Loucy (cell line): ENCODE measurements around the gene DCUN1D2.

Experiments used
- CTCF ChIP-seq: fragments of 200-600 bp; sonication (generic); conservative IDR thresholded peaks from 2 replicates; pipeline ENCODE4 v1.5.1; 2014; ENCODE audit warnings: mild to moderate bottlenecking, antibody characterized with exemption, low read length
- EZH2phosphoT487 ChIP-seq: fragments of 200-600 bp; IDR thresholded peaks from 2 replicates; pipeline ENCODE4 v1.6.1; 2018; ENCODE audit warnings: antibody characterized with exemption, mild to moderate bottlenecking, moderate library complexity, borderline replicate concordance

DNA sequence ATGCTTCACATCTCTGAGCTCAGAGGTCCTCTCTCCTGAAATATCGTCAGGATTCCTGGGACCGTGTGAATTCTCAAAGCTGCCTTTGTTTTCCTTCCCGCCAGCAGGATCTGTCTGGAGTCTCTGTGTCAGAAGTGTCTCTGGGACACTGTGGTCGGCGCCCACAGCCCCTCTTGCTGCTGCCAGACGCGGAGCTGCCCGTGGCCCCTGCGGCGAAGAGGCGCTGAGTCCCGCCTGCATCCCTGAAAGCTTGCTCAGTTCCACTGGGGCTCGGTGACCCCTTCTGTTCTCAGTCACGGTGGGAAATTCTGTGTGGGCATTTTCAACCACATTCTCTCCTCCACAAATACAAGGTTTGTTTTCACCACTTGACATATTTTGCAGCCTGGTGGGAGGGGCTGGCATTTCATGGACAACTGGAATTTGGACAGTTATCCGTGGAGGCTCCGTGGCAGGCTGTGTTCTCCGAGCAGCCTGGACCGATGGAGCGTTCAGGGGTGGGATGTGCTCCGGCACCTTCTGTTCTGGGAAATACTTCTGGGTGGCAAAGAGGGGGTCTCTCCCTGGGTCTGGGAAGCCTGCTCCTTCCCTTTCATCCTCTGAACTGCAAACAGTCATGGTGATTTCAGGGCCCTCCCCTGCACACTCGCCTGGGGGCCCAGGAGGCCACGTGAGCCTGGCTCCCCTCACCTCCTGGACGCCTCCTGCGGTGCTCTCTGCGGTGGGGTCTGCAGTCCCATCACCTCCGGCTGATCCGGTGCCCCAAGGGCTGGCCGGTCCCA is 84.0 kb downstream of the DCUN1D2 start:
- TF ChIP-seq CTCF (no peak), EZH2phosphoT487 (no peak)
